CD4-positive, alpha-beta T cell (primary cell): ENCODE results near the gene UNC5B. TPM values are rescaled to one million over a fixed set of nuclear protein-coding genes. Genes with fewer than 3 reads are reported as not detected.

Source experiments
- ATAC-seq: fragments of 200-7000 bp; cut with Tn5 transposase; one replicate; pipeline ENCODE4 v1.10.0; 2022; ENCODE audit warnings: mild to moderate bottlenecking; ENCODE audit not compliant: poor library complexity
- CTCF ChIA-PET: fragments of 350-600 bp; sonication (Branson Sonifier 250); formaldehyde crosslinking; loops from one replicate; lab custom pipeline; 2021; ENCODE audit warnings: antibody characterized with exemption, inconsistent platforms; lab: Charles Lee
- POLR2A ChIA-PET: fragments of 350-600 bp; sonication (Branson Sonifier 250); formaldehyde crosslinking; loops from one replicate; lab custom pipeline; 2021; ENCODE audit warnings: antibody characterized with exemption, inconsistent platforms; lab: Charles Lee
- DNase-seq, 14 experiments: peaks; one replicate each; pipeline ENCODE4 v3.0.0-alpha.2; 2013 to 2020; ENCODE audit warnings: mixed read lengths in 2 of 14
- H3K27ac ChIP-seq, 2 donors: one replicate each; pipeline versions ENCODE4 v1.5.1 to v1.7.0; 2013; ENCODE audit warnings: low read length in 2 of 2, low read depth in 1 of 2, mild to moderate bottlenecking in 1 of 2
- H3K27me3 ChIP-seq, 2 experiments: 1 replicate in 1 of 2; 2 replicates in 1 of 2; pipeline versions ENCODE4 v1.6.1 to v1.7.0; 2013; ENCODE audit warnings: low read length in 2 of 2, control low read depth in 1 of 2, mild to moderate bottlenecking in 1 of 2, moderate library complexity in 1 of 2; ENCODE audit not compliant: insufficient read depth in 2 of 2, control insufficient read depth in 1 of 2
- H3K36me3 ChIP-seq: one replicate; pipeline ENCODE4 v1.6.1; 2013; ENCODE audit warnings: low read length, control low read depth; ENCODE audit not compliant: insufficient read depth
- H3K4me1 ChIP-seq: one replicate; pipeline ENCODE4 v1.6.1; 2013; ENCODE audit warnings: low read length, control low read depth; ENCODE audit not compliant: insufficient read depth
- H3K4me3 ChIP-seq: one replicate; pipeline ENCODE4 v1.5.1; 2013; ENCODE audit warnings: mild to moderate bottlenecking, low read length, moderate library complexity
- H3K9me3 ChIP-seq, 2 experiments: 1 replicate in 1 of 2; 2 replicates in 1 of 2; pipeline versions ENCODE4 v1.6.1 to v1.7.0; 2013; ENCODE audit warnings: low read length in 2 of 2, mild to moderate bottlenecking in 2 of 2, control low read depth in 1 of 2, moderate library complexity in 1 of 2; ENCODE audit not compliant: control insufficient read depth in 1 of 2, insufficient read depth in 1 of 2
- H3K27ac Mint-ChIP-seq: one replicate; pipeline ENCODE4 v1.8.0; 2020; ENCODE audit warnings: mixed read lengths
- H3K27me3 Mint-ChIP-seq: one replicate; pipeline ENCODE4 v1.8.0; 2021; ENCODE audit warnings: mixed read lengths
- H3K36me3 Mint-ChIP-seq: one replicate; pipeline ENCODE4 v1.8.0; 2021; ENCODE audit warnings: low read depth, mixed read lengths
- H3K4me1 Mint-ChIP-seq: one replicate; pipeline ENCODE4 v1.8.0; 2021; ENCODE audit warnings: low read depth, mixed read lengths
- H3K4me3 Mint-ChIP-seq: one replicate; pipeline ENCODE4 v1.8.0; 2020; ENCODE audit warnings: mild to moderate bottlenecking, mixed read lengths
- H3K9me3 Mint-ChIP-seq: one replicate; pipeline ENCODE4 v1.8.0; 2020; ENCODE audit warnings: mixed read lengths
- intact Hi-C, 2 experiments: fragments of 100-400 bp; cut with DNase I in 1 of 2; cut with micrococcal nuclease in 1 of 2; formaldehyde crosslinking; loops; one replicate each; pipeline versions ENCODE4 v1.15.1 to v1.9.0; 2023 to 2025; cut with DNase I, micrococcal nuclease
- total RNA-seq, 174 experiments: library from RNA in 2 of 174; stranded (reverse) in 2 of 174; gene quantifications; one replicate each; pipeline ENCODE4 v1.2.3 and lab custom pipeline; 2021 to 2026
- TF ChIP-seq, protein P1 (sequence below): fragments of 200-600 bp; IDR thresholded peaks from one replicate; pipeline ENCODE4 v1.8.0; 2022; ENCODE audit warnings: antibody characterized with exemption, mild to moderate bottlenecking

UNC5B gene
- total RNA-seq, 2 experiments from 2014 or later: 0.03 TPM; not detected in 1

DNA sequence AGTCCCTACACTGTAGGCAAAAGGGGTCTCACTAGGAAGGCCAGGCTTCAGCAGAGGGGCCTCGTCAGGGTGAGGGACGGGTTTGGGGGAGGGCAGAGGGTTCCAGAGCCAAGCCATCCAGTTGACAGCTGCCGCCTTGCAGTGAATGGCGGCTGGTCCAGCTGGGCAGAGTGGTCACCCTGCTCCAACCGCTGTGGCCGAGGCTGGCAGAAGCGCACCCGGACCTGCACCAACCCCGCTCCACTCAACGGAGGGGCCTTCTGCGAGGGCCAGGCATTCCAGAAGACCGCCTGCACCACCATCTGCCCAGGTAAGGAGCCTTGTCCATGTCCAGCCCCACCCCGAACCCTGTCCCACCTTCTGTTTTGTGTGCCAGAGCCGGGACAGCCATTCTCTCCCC is 75.1 kb downstream of the UNC5B start:
- no peaks in the 10 kb centered on the region for H3K36me3 ChIP-seq
- no peak overlapping the region for H3K4me3 ChIP-seq
- H3K9me3 ChIP-seq: no peaks in the 10 kb centered on the region
- no peaks in the 10 kb centered on the region for H3K4me1 ChIP-seq
- H3K9me3 Mint-ChIP-seq: no peaks in the 10 kb centered on the region
- no peaks in the 10 kb centered on the region for H3K4me1 Mint-ChIP-seq
- TF ChIP-seq, protein P1, sequence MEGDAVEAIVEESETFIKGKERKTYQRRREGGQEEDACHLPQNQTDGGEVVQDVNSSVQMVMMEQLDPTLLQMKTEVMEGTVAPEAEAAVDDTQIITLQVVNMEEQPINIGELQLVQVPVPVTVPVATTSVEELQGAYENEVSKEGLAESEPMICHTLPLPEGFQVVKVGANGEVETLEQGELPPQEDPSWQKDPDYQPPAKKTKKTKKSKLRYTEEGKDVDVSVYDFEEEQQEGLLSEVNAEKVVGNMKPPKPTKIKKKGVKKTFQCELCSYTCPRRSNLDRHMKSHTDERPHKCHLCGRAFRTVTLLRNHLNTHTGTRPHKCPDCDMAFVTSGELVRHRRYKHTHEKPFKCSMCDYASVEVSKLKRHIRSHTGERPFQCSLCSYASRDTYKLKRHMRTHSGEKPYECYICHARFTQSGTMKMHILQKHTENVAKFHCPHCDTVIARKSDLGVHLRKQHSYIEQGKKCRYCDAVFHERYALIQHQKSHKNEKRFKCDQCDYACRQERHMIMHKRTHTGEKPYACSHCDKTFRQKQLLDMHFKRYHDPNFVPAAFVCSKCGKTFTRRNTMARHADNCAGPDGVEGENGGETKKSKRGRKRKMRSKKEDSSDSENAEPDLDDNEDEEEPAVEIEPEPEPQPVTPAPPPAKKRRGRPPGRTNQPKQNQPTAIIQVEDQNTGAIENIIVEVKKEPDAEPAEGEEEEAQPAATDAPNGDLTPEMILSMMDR: no peak
- ATAC-seq (no peak), DNase-seq (no peak)
- no peaks in the 10 kb centered on the region for H3K36me3 Mint-ChIP-seq
- no peak overlapping the region for H3K27ac Mint-ChIP-seq
- ChIA-PET CTCF (no interaction called here), POLR2A (no interaction called here)
- no peaks in the 10 kb centered on the region for H3K27me3 ChIP-seq
- intact Hi-C loops: loop anchor here in 1 of 2 experiments (10.0 kb wide), 1 partner anchor 363 kb away; no protein-coding TSS in a partner anchor
- H3K4me3 Mint-ChIP-seq: no peak overlapping the region
- H3K27ac ChIP-seq: no peak overlapping the region
- H3K27me3 Mint-ChIP-seq: no peaks in the 10 kb centered on the region

DNA sequence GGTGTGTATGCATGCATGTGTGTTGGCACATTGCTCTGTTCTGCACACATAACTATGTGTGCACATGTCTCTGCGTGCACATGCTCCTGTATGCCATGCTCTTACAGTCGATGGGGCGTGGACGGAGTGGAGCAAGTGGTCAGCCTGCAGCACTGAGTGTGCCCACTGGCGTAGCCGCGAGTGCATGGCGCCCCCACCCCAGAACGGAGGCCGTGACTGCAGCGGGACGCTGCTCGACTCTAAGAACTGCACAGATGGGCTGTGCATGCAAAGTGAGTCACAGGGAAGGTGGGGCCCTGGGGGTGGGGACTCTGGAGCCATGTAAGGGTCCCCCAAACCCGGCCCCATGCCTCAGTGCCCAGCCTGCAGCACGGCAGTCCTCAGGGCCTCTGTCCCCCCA is 76.1 kb downstream of the UNC5B start:
- Mint-ChIP-seq H3K9me3 (no peaks in the 10 kb centered on the region), H3K4me1 (no peaks in the 10 kb centered on the region), H3K36me3 (no peaks in the 10 kb centered on the region), H3K4me3 (no peak overlapping the region), H3K27ac (no peak overlapping the region), H3K27me3 (no peaks in the 10 kb centered on the region)
- ATAC-seq (no peak), DNase-seq (no peak)
- Histone ChIP-seq H3K9me3 (no peaks in the 10 kb centered on the region), H3K4me1 (no peaks in the 10 kb centered on the region), H3K27me3 (no peaks in the 10 kb centered on the region), H3K27ac (no peak overlapping the region), H3K4me3 (no peak overlapping the region), H3K36me3 (no peaks in the 10 kb centered on the region)
- POLR2A ChIA-PET: no interaction called here
- CTCF ChIA-PET: no interaction called here
- intact Hi-C loops: loop anchor here in 1 of 2 experiments (10.0 kb wide), 1 partner anchor 364 kb away; no protein-coding TSS in a partner anchor
- TF ChIP-seq, protein P1: no peak

DNA sequence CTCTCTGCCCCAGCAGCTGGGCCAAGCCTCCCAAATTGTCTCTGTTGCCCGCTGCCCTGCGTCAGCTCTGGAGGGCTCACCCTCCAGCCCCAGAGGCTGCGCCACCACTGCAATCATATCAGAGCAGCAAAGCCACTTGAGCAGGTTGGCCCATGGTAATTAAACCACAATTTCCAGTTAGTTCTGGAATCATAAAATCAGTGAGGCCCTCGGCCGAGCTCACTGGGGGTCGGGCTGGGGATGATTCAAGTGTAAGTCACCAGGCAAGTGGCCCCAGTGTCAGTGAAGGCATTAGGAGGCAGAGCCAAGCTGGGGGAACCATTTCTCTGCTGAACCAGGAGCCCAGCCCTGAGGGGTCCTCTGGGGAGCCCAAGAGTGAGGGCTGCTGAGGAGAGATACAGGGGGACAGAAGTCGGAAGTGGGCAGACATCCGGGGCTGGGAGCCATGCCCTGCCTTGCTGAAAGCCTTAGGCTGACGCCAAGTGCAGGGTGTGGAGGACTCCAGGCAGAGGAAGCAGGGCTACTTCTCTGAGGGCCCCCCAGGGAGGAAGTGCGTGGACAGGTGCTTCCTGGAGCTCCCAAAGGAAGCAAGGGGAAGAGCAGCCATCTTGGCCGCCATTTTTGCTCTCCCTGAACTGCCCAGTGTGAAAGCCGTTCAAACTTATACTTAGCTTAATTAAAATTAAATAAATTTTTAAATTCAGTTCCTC is 77.2 kb downstream of the UNC5B start:
- no peaks in the 10 kb centered on the region for H3K36me3 ChIP-seq
- no peak overlapping the region for H3K27ac ChIP-seq
- intact Hi-C loops: loop anchor here in 1 of 2 experiments (10.0 kb wide), 1 partner anchor 365 kb away; no protein-coding TSS in a partner anchor
- H3K9me3 ChIP-seq: no peaks in the 10 kb centered on the region
- ATAC-seq (no peak), DNase-seq (no peak)
- H3K27ac Mint-ChIP-seq: no peak overlapping the region
- TF ChIP-seq, protein P1: no peak
- no peaks in the 10 kb centered on the region for H3K27me3 Mint-ChIP-seq
- no peaks in the 10 kb centered on the region for H3K9me3 Mint-ChIP-seq
- H3K4me1 Mint-ChIP-seq: no peaks in the 10 kb centered on the region
- H3K4me3 Mint-ChIP-seq: no peak overlapping the region
- ChIA-PET CTCF (no interaction called here), POLR2A (no interaction called here)
- H3K36me3 Mint-ChIP-seq: no peaks in the 10 kb centered on the region
- no peaks in the 10 kb centered on the region for H3K4me1 ChIP-seq
- no peak overlapping the region for H3K4me3 ChIP-seq
- no peaks in the 10 kb centered on the region for H3K27me3 ChIP-seq
